DOHH2 (cell line): ENCODE data around the gene CENPP.
A peak's percentile ranks its signal among the peaks of the same experiment; 100 is the strongest.

Experiments used
- H3F3A ChIP-seq: fragments of 200-600 bp; sonication (generic), shearing (Covaris generic); 2 replicates; pipeline ENCODE4 v1.6.0; 2016; ENCODE audit warnings: antibody characterized with exemption, mild to moderate bottlenecking; ENCODE audit not compliant: control insufficient read depth, insufficient read depth
- H3K27ac ChIP-seq: fragments of 200-600 bp; sonication (generic); 2 replicates; pipeline ENCODE4 v1.5.1; 2014; ENCODE audit warnings: low read depth, mild to moderate bottlenecking, low read length, moderate library complexity
- H3K27me3 ChIP-seq: fragments of 200-600 bp; sonication (generic); 2 replicates; pipeline ENCODE4 v1.6.1; 2014; ENCODE audit warnings: mild to moderate bottlenecking, low read length, mixed read lengths; ENCODE audit not compliant: control insufficient read depth
- H3K36me3 ChIP-seq: fragments of 200-600 bp; sonication (generic); 2 replicates; pipeline ENCODE4 v1.6.1; 2014; ENCODE audit warnings: mild to moderate bottlenecking, low read length, moderate library complexity, mixed read lengths; ENCODE audit not compliant: control insufficient read depth
- H3K4me1 ChIP-seq: fragments of 200-600 bp; sonication (generic); 2 replicates; pipeline ENCODE4 v1.6.1; 2014; ENCODE audit warnings: mild to moderate bottlenecking, low read length, mixed read lengths; ENCODE audit not compliant: control insufficient read depth
- H3K4me2 ChIP-seq: fragments of 200-600 bp; sonication (generic); 2 replicates; pipeline ENCODE4 v1.6.0; 2014; ENCODE audit warnings: mild to moderate bottlenecking, low read length, moderate library complexity
- H3K4me3 ChIP-seq: fragments of 200-600 bp; sonication (generic); 2 replicates; pipeline ENCODE4 v1.5.1; 2014; ENCODE audit warnings: mild to moderate bottlenecking, low read length, mixed read lengths
- H3K79me2 ChIP-seq: fragments of 200-600 bp; sonication (generic); 2 replicates; pipeline ENCODE4 v1.6.1; 2014; ENCODE audit warnings: mild to moderate bottlenecking, low read length, mixed read lengths; ENCODE audit not compliant: control insufficient read depth
- H3K9me2 ChIP-seq: fragments of 200-600 bp; sonication (generic); replicated peaks from 2 replicates; pipeline ENCODE4 v1.6.1; 2014; ENCODE audit warnings: mild to moderate bottlenecking, low read length, mixed read lengths; ENCODE audit not compliant: control insufficient read depth
- H3K9me3 ChIP-seq: fragments of 200-600 bp; sonication (generic); 2 replicates; pipeline ENCODE4 v1.6.1; 2014; ENCODE audit warnings: antibody characterized with exemption, low read length, mixed read lengths; ENCODE audit not compliant: control insufficient read depth, insufficient read depth
- H4K20me1 ChIP-seq: fragments of 200-600 bp; sonication (generic); 2 replicates; pipeline ENCODE4 v1.6.0; 2014; ENCODE audit warnings: low read depth, mild to moderate bottlenecking, antibody characterized with exemption, low read length, moderate library complexity; ENCODE audit not compliant: control insufficient read depth, insufficient read depth
- CTCF ChIP-seq: fragments of 200-600 bp; sonication (generic); IDR thresholded peaks from one replicate; pipeline ENCODE4 v1.5.1; 2014; ENCODE audit warnings: antibody characterized with exemption, mild to moderate bottlenecking, low read depth, low read length; ENCODE audit not compliant: poor library complexity, severe bottlenecking
- EZH2phosphoT487 ChIP-seq: fragments of 200-600 bp; sonication (generic); IDR thresholded peaks from 2 replicates; pipeline ENCODE4 v1.6.1; 2017; ENCODE audit warnings: borderline replicate concordance, mild to moderate bottlenecking, antibody characterized with exemption, low read length, moderate library complexity, mixed read lengths

CENPP gene

GRCh38 chr9:92312887-92313623 is 12.7 kb upstream of the CENPP start:
- H3F3A ChIP-seq = peaks cover 6% of the 10 kb centered on the region; the same call in 1 of the 2 replicates
- no peak overlapping the region for H3K4me3 ChIP-seq
- H3K27ac ChIP-seq = no peak overlapping the region
- H3K9me2 ChIP-seq = no peaks in the 10 kb centered on the region
- TF ChIP-seq CTCF = no peak
- no peak for TF ChIP-seq EZH2phosphoT487
- H3K4me1 ChIP-seq = peaks cover 14% of the 10 kb centered on the region
- H3K36me3 ChIP-seq = peaks cover 89% of the 10 kb centered on the region
- H4K20me1 ChIP-seq = peaks cover 6% of the 10 kb centered on the region; the same call in 1 of the 2 replicates
- H3K27me3 ChIP-seq = no peaks in the 10 kb centered on the region
- H3K4me2 ChIP-seq = peak overlapping the region; percentile 26
- H3K79me2 ChIP-seq = peaks cover 48% of the 10 kb centered on the region
- no peaks in the 10 kb centered on the region for H3K9me3 ChIP-seq

GRCh38 chr9:92313624-92314012 is 12.1 kb upstream of the CENPP start:
- peaks cover 89% of the 10 kb centered on the region for H3K36me3 ChIP-seq
- H3K4me2 ChIP-seq = peak overlapping the region; percentile 26
- H3K27ac ChIP-seq = no peak overlapping the region

GRCh38 chr9:92315456-92315855 is 10.3 kb upstream of the CENPP start:
- no peaks in the 10 kb centered on the region for H3K9me3 ChIP-seq
- H3K4me1 ChIP-seq = peaks cover 14% of the 10 kb centered on the region
- peaks cover 6% of the 10 kb centered on the region; the same call in 1 of the 2 replicates for H4K20me1 ChIP-seq
- H3K27ac ChIP-seq = no peak overlapping the region
- peaks cover 48% of the 10 kb centered on the region for H3K79me2 ChIP-seq
- H3K36me3 ChIP-seq = peaks cover 89% of the 10 kb centered on the region
- H3K4me3 ChIP-seq = no peak overlapping the region
- no peaks in the 10 kb centered on the region for H3K9me2 ChIP-seq
- H3F3A ChIP-seq = peaks cover 6% of the 10 kb centered on the region; the same call in 1 of the 2 replicates
- H3K27me3 ChIP-seq = no peaks in the 10 kb centered on the region
- no peak for TF ChIP-seq EZH2phosphoT487
- TF ChIP-seq CTCF = no peak
- H3K4me2 ChIP-seq = no peak overlapping the region

More at GRCh38 chr9:92313624-92314012, 12.1 kb upstream of the CENPP start:
- Histone ChIP-seq H3K9me3 (no peaks in the 10 kb centered on the region), H3K4me3 (0 out of 2 replicates have a peak overlapping the region, but pooled peaks have one; percentile 13), H3K4me1 (peaks cover 14% of the 10 kb centered on the region), H3K27me3 (no peaks in the 10 kb centered on the region), H4K20me1 (peaks cover 6% of the 10 kb centered on the region; the same call in 1 of the 2 replicates), H3K9me2 (no peaks in the 10 kb centered on the region), H3K79me2 (peaks cover 48% of the 10 kb centered on the region), H3F3A (peaks cover 6% of the 10 kb centered on the region; the same call in 1 of the 2 replicates)
- TF ChIP-seq EZH2phosphoT487 (no peak), CTCF (no peak)
